ENCODE data around the gene ADGRG1. TPM values are rescaled to one million over a fixed set of nuclear protein-coding genes. Genes with fewer than 3 reads are reported as not detected.
A peak's percentile ranks its signal among the peaks of the same experiment; 100 is the strongest.

Gene ADGRG1
- polyA plus RNA-seq, 1 of the 3 experiments (the other 2 are of a cell fraction): 7.4 TPM

- Histone ChIP-seq H2AFZ (ENCODE audit: low read depth) (no peak overlapping the region), H3K4me3 (ENCODE audit: low read depth in 2 of 2, low read length in 1 of 2) (no peak overlapping the region), H3K9me2 (no peaks in the 10 kb centered on the region), H3K27ac (ENCODE audit: low read depth in 2 of 2, low read length in 1 of 2) (no peak overlapping the region), H3K79me2 (ENCODE audit: insufficient read depth) (no peaks in the 10 kb centered on the region), H3K9me3 (no peaks in the 10 kb centered on the region), H3F3A (replicated peaks; ENCODE audit: insufficient read depth) (no peaks in the 10 kb centered on the region), H3K4me2 (no peak overlapping the region), H3K27me3 (ENCODE audit: insufficient read depth) (no peaks in the 10 kb centered on the region; the same call in 1 of the 2 replicates), H4K20me1 (ENCODE audit: insufficient read depth) (no peaks in the 10 kb centered on the region), H3K4me1 (ENCODE audit: control insufficient read depth in 1 of 2, insufficient read depth in 2 of 2, low read depth in 1 of 2, low read length in 1 of 2) (peaks cover 0 to 13% of the 10 kb centered on the region in 2 experiments; a peak in 1 of 4 replicates), H3K9ac (no peak overlapping the region), H3K36me3 (replicated peaks in 1 of 2; ENCODE audit: control insufficient read depth in 1 of 2, insufficient read depth in 2 of 2, low read length in 1 of 2) (no peaks in the 10 kb centered on the region)
- POLR2A ChIA-PET: no interaction called here
- TF ChIP-seq FOXJ3 (CRISPR knock-in tag; IDR thresholded peaks at IDR 0.05) (no peak), EZH2phosphoT487 (IDR thresholded peaks at IDR 0.05; ENCODE audit: borderline replicate concordance, low read depth) (no peak), YY1 (IDR thresholded peaks at IDR 0.05; ENCODE audit: low read depth) (no peak), SMC3 (IDR thresholded peaks at IDR 0.05; ENCODE audit: low read depth, low read length) (no peak), NRF1 (IDR thresholded peaks at IDR 0.05; ENCODE audit: low read depth, low read length) (no peak), RCOR1 (IDR thresholded peaks at IDR 0.05; ENCODE audit: low read length) (no peak)
- TF ChIP-seq, protein P1, sequence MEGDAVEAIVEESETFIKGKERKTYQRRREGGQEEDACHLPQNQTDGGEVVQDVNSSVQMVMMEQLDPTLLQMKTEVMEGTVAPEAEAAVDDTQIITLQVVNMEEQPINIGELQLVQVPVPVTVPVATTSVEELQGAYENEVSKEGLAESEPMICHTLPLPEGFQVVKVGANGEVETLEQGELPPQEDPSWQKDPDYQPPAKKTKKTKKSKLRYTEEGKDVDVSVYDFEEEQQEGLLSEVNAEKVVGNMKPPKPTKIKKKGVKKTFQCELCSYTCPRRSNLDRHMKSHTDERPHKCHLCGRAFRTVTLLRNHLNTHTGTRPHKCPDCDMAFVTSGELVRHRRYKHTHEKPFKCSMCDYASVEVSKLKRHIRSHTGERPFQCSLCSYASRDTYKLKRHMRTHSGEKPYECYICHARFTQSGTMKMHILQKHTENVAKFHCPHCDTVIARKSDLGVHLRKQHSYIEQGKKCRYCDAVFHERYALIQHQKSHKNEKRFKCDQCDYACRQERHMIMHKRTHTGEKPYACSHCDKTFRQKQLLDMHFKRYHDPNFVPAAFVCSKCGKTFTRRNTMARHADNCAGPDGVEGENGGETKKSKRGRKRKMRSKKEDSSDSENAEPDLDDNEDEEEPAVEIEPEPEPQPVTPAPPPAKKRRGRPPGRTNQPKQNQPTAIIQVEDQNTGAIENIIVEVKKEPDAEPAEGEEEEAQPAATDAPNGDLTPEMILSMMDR (IDR thresholded peaks at IDR 0.05): no peak
- TF ChIP-seq, protein P2, sequence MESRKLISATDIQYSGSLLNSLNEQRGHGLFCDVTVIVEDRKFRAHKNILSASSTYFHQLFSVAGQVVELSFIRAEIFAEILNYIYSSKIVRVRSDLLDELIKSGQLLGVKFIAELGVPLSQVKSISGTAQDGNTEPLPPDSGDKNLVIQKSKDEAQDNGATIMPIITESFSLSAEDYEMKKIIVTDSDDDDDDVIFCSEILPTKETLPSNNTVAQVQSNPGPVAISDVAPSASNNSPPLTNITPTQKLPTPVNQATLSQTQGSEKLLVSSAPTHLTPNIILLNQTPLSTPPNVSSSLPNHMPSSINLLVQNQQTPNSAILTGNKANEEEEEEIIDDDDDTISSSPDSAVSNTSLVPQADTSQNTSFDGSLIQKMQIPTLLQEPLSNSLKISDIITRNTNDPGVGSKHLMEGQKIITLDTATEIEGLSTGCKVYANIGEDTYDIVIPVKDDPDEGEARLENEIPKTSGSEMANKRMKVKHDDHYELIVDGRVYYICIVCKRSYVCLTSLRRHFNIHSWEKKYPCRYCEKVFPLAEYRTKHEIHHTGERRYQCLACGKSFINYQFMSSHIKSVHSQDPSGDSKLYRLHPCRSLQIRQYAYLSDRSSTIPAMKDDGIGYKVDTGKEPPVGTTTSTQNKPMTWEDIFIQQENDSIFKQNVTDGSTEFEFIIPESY (IDR thresholded peaks at IDR 0.05; ENCODE audit: borderline replicate concordance, low read depth): no peak
- DNase-seq: no peak
- CTCF ChIA-PET: interaction anchor here (5.5 to 8.3 kb wide), 3 partner anchors 11 to 59 kb away, joined by 42 to 116 read pairs (median 81); no protein-coding TSS in a partner anchor
- WGBS (ENCODE audit: low lambda C conversion rate): 76% methylated on average over 7 of the region's 7 CpGs
These were observed 39.1 kb upstream of the ADGRG1 start for GRCh38 chr16:57589374-57589773.

DNA sequence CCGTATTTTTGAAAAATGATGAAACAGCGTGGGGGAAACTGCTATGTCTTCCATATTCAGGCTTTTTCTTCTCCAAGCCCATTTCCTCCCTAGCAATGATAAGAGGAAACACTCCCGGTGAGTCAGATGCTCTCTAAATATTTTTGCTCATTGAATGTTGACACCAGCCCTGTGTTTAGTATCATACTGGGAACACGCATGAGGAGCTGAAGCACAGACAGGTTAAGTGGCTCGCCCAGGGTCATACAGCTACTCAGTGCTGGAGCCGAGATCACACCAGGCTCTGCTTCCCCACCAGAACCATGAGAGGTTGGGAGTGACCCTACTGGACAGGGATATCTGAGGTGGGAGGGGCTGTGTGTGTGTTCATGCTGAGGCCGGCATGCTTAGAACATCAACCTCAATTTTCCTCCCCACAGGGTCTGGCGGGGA is 37.8 kb upstream of the ADGRG1 start:
- Histone ChIP-seq H3K4me1 (ENCODE audit: control insufficient read depth in 1 of 2, insufficient read depth in 2 of 2, low read depth in 1 of 2, low read length in 1 of 2) (peaks cover 0 to 13% of the 10 kb centered on the region in 2 experiments; a peak in 1 of 4 replicates), H3K27ac (ENCODE audit: low read depth in 2 of 2, low read length in 1 of 2) (peak overlapping the region in 1 of 2 experiments; percentile 55; a peak in 2 of 4 replicates), H3K9me2 (no peaks in the 10 kb centered on the region), H3K79me2 (ENCODE audit: insufficient read depth) (no peaks in the 10 kb centered on the region), H3K9ac (no peak overlapping the region), H3K4me2 (peak overlapping the region; percentile 65), H3K9me3 (no peaks in the 10 kb centered on the region), H2AFZ (ENCODE audit: low read depth) (peak overlapping the region; percentile 62), H3K27me3 (ENCODE audit: insufficient read depth) (no peaks in the 10 kb centered on the region; the same call in 1 of the 2 replicates), H4K20me1 (ENCODE audit: insufficient read depth) (no peaks in the 10 kb centered on the region), H3K4me3 (ENCODE audit: low read depth in 2 of 2, low read length in 1 of 2) (peak overlapping the region in 1 of 2 experiments; percentile 34; a peak in 2 of 4 replicates), H3F3A (replicated peaks; ENCODE audit: insufficient read depth) (no peaks in the 10 kb centered on the region), H3K36me3 (replicated peaks in 1 of 2; ENCODE audit: control insufficient read depth in 1 of 2, insufficient read depth in 2 of 2, low read length in 1 of 2) (no peaks in the 10 kb centered on the region)
- CTCF ChIA-PET: interaction anchor here (0.6 to 8.3 kb wide), 37 partner anchors 11 to 536 kb away, joined by 3 to 116 read pairs (median 5); partner anchors contain the start of genes ADGRG1 and KATNB1
- TF ChIP-seq FOSL2 (IDR thresholded peaks at IDR 0.05; ENCODE audit: borderline replicate concordance, low read depth) (peak; percentile 34; the same call in 1 of the 2 replicates), PBX3 (IDR thresholded peaks at IDR 0.05) (peak; percentile 36; the same call in 1 of the 2 replicates), RAD21 (IDR thresholded peaks at IDR 0.05; ENCODE audit: low read length) (no peak), EZH2phosphoT487 (IDR thresholded peaks at IDR 0.05; ENCODE audit: borderline replicate concordance, low read depth) (no peak), TCF12 (IDR thresholded peaks at IDR 0.05) (peak; percentile 35; the same call in 1 of the 2 replicates)
- TF ChIP-seq, protein P3, sequence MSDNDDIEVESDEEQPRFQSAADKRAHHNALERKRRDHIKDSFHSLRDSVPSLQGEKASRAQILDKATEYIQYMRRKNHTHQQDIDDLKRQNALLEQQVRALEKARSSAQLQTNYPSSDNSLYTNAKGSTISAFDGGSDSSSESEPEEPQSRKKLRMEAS (IDR thresholded peaks at IDR 0.05; ENCODE audit: low read depth): peak; percentile 24; the same call in 1 of the 2 replicates
- DNase-seq: no peak
- POLR2A ChIA-PET: no interaction called here
- WGBS (ENCODE audit: low lambda C conversion rate): 10% methylated on average over 7 of the region's 8 CpGs
